GM12878 (cell line): Measurements from ENCODE around the gene ADAMTS2. TPM values are rescaled to one million over a fixed set of nuclear protein-coding genes. Genes with fewer than 3 reads are reported as not detected.

Experiments
- ATAC-seq: fragments of 200-7000 bp; cut with Tn5 transposase; 3 replicates; pipeline ENCODE4 v1.9.1; 2020; ENCODE audit warnings: mild to moderate bottlenecking, moderate library complexity
- BruUV-seq: library from RNA; stranded (reverse); fragments of 400-500 nt; replicated peaks from 2 replicates; lab custom pipeline; 2021; lab: Mats Ljungman, UMichigan
- CTCF ChIA-PET: fragments of 300-600 bp; sonication (Branson Sonifier 250); formaldehyde crosslinking; extraction: SDS; loops from one replicate; lab custom pipeline; 2021; ENCODE audit warnings: inconsistent platforms; lab: Yijun Ruan, JAX
- POLR2A ChIA-PET: fragments of 350-600 bp; formaldehyde crosslinking; extraction: SDS; loops from one replicate; lab custom pipeline; 2021; ENCODE audit warnings: inconsistent platforms; lab: Charles Lee
- RAD21 ChIA-PET: fragments of 300-600 bp; sonication (Branson Sonifier 250); formaldehyde crosslinking; loops from one replicate; lab custom pipeline; 2023; ENCODE audit warnings: antibody characterized with exemption; ENCODE audit not compliant: unreplicated experiment; lab: Charles Lee
- SMC1A ChIA-PET: fragments of 300-600 bp; sonication (Branson Sonifier 250); formaldehyde crosslinking; loops from one replicate; lab custom pipeline; 2023; ENCODE audit not compliant: unreplicated experiment, uncharacterized antibody; lab: Charles Lee
- DNase-seq: peaks from one replicate; pipeline ENCODE4 v3.0.0-alpha.2; 2011; ENCODE audit warnings: low read depth, low spot score
- FAIRE-seq: peaks from 3 replicates; lab custom pipeline; 2011; peaks lifted over from hg19 to GRCh38; lab: Jason Lieb, UNC
- H2AFZ ChIP-seq: 2 replicates; pipeline ENCODE4 v1.6.0; 2011; ENCODE audit warnings: low read depth, low read length, control low read depth; ENCODE audit not compliant: control insufficient read depth
- H3K27ac ChIP-seq: 2 replicates; pipeline ENCODE4 v1.5.1; 2011; ENCODE audit warnings: control low read depth; ENCODE audit not compliant: control insufficient read depth, insufficient read depth
- H3K27me3 ChIP-seq, 2 experiments: replicated peaks in 1 of 2; 2 replicates each; pipeline versions ENCODE4 v1.6.0 to v1.6.1; 2011; ENCODE audit warnings: low read length in 1 of 2; ENCODE audit not compliant: control insufficient read depth in 2 of 2, insufficient read depth in 2 of 2
- H3K36me3 ChIP-seq, 2 experiments: 2 replicates each; pipeline ENCODE4 v1.5.1; 2011; ENCODE audit warnings: low read length in 1 of 2; ENCODE audit not compliant: control insufficient read depth in 2 of 2, insufficient read depth in 2 of 2
- H3K4me1 ChIP-seq: 2 replicates; pipeline ENCODE4 v1.6.1; 2011; ENCODE audit warnings: mild to moderate bottlenecking, low read length, moderate library complexity, mixed read lengths; ENCODE audit not compliant: control insufficient read depth, insufficient read depth
- H3K4me2 ChIP-seq: 2 replicates; pipeline ENCODE4 v1.6.0; 2011; ENCODE audit warnings: control low read depth; ENCODE audit not compliant: control insufficient read depth, insufficient read depth
- H3K4me3 ChIP-seq: fragments of 200-600 bp; sonication (generic); 2 replicates; pipeline ENCODE4 v1.5.1; 2016
- H3K79me2 ChIP-seq: 2 replicates; pipeline ENCODE4 v1.6.0; 2011; ENCODE audit warnings: low read length; ENCODE audit not compliant: control insufficient read depth, insufficient read depth
- H3K9ac ChIP-seq: 2 replicates; pipeline ENCODE4 v1.8.0; 2011; ENCODE audit warnings: low read length, control low read depth, mixed read lengths; ENCODE audit not compliant: control insufficient read depth, insufficient read depth
- H3K9me3 ChIP-seq: replicated peaks from 3 replicates; pipeline ENCODE4 v1.5.1; 2011; ENCODE audit warnings: mild to moderate bottlenecking, low read length; ENCODE audit not compliant: control insufficient read depth, insufficient read depth
- H4K20me1 ChIP-seq: 2 replicates; pipeline ENCODE4 v1.6.0; 2011; ENCODE audit not compliant: control insufficient read depth, insufficient read depth
- ATF3 ChIP-seq: IDR thresholded peaks from 2 replicates; pipeline ENCODE4 v1.6.1; 2011; ENCODE audit warnings: low read depth, mild to moderate bottlenecking, low read length, moderate library complexity, borderline replicate concordance; ENCODE audit errors: extremely low read depth
- CEBPB ChIP-seq, 2 experiments: fragments of 150-350 bp in 1 of 2; IDR thresholded peaks; 2 replicates each; pipeline ENCODE4 v1.6.1; 2012 to 2014; ENCODE audit warnings: low read depth in 2 of 2, low read length in 2 of 2, borderline replicate concordance in 1 of 2, inconsistent platforms in 1 of 2
- E4F1 ChIP-seq: fragments of 450-650 bp; IDR thresholded peaks from 2 replicates; pipeline ENCODE4 v1.6.1; 2018; ENCODE audit warnings: borderline replicate concordance, mild to moderate bottlenecking; ENCODE audit not compliant: partially characterized antibody
- EZH2 ChIP-seq: IDR thresholded peaks from 2 replicates; pipeline ENCODE4 v1.6.1; 2012; ENCODE audit warnings: low read depth, mild to moderate bottlenecking, control low read depth, inconsistent platforms, low read length, borderline replicate concordance; ENCODE audit not compliant: control insufficient read depth
- FOS ChIP-seq: IDR thresholded peaks from 3 replicates; pipeline ENCODE4 v1.6.1; 2011; ENCODE audit warnings: borderline replicate concordance; ENCODE audit not compliant: insufficient read length; ENCODE audit errors: extremely low read depth
- FOXM1 ChIP-seq: IDR thresholded peaks from 2 replicates; pipeline ENCODE4 v1.6.1; 2012; ENCODE audit warnings: low read depth, mild to moderate bottlenecking, inconsistent platforms, low read length, moderate library complexity
- NBN ChIP-seq: fragments of 450-650 bp; IDR thresholded peaks from 2 replicates; pipeline ENCODE4 v1.6.1; 2016
- NFYB ChIP-seq: IDR thresholded peaks from 2 replicates; pipeline ENCODE4 v1.6.1; 2011; ENCODE audit warnings: low read depth, mild to moderate bottlenecking, low read length, improper control_type of control experiment, moderate library complexity; ENCODE audit not compliant: insufficient read depth
- NR2F1 ChIP-seq: fragments of 450-650 bp; conservative IDR thresholded peaks from 2 replicates; pipeline ENCODE4 v1.6.1; 2017; ENCODE audit warnings: mild to moderate bottlenecking
- PBX3 ChIP-seq: IDR thresholded peaks from 2 replicates; pipeline ENCODE4 v1.6.1; 2011; ENCODE audit warnings: mild to moderate bottlenecking, low read depth, low read length, moderate library complexity; ENCODE audit not compliant: insufficient replicate concordance
- RCOR1 ChIP-seq: conservative IDR thresholded peaks from 2 replicates; pipeline ENCODE4 v1.6.1; 2012; ENCODE audit warnings: low read depth, low read length, improper control_type of control experiment
- RFX5 ChIP-seq: IDR thresholded peaks from 2 replicates; pipeline ENCODE4 v1.6.1; 2011; ENCODE audit warnings: low read depth, low read length, improper control_type of control experiment
- STAT3 ChIP-seq: IDR thresholded peaks from 2 replicates; pipeline ENCODE4 v1.6.1; 2011; ENCODE audit warnings: low read depth, low read length, improper control_type of control experiment
- TARDBP ChIP-seq: IDR thresholded peaks from 2 replicates; pipeline ENCODE4 v1.6.1; 2016; ENCODE audit warnings: borderline replicate concordance
- ZNF274 ChIP-seq: IDR thresholded peaks from one replicate; pipeline ENCODE4 v1.8.0; 2011; ENCODE audit not compliant: insufficient read length, insufficient read depth
- ZZZ3 ChIP-seq: IDR thresholded peaks from 2 replicates; pipeline ENCODE4 v1.6.1; 2011; ENCODE audit warnings: low read depth; ENCODE audit not compliant: control insufficient read depth, insufficient read length
- WGBS: methylation state at CpG from one replicate; pipeline ENCODE4 v1.1.6; 2016; ENCODE audit warnings: low lambda C conversion rate; ENCODE audit not compliant: insufficient replicate concordance, insufficient coverage; ENCODE audit errors: missing lambda C conversion rate; 5-methylcytosine and 5-hydroxymethylcytosine counted together
- in situ Hi-C: fragments of 300-500 bp; cut with MboI; formaldehyde crosslinking; loops from 9 replicates; pipeline ENCODE4 v1.14.3; 2018; ENCODE audit warnings: mixed read lengths
- intact Hi-C: fragments of 100-400 bp; cut with micrococcal nuclease; formaldehyde crosslinking; loops from one replicate; pipeline ENCODE4 v1.14.2; 2022; ENCODE audit not compliant: unreplicated experiment
- polyA plus RNA-seq, 11 experiments: library from polyadenylated mRNA; depleted of rRNA in 4 of 11; unstranded in 6 of 11; stranded (reverse) in 5 of 11; fragments of >200 nt; fragmentation: Nextera tagmentation in 4 of 11; fragmentation: Illumina TruSeq in 1 of 11; extraction: Ambion mirVana in 4 of 11; extraction: Trizol in 1 of 11; gene quantifications; 1 replicate in 1 of 11; 2 replicates in 10 of 11; pipeline versions ENCODE4 v1.2.1 to v1.2.3, GENCODE V29; 2011 to 2016; ENCODE audit warnings: inconsistent platforms in 2 of 11, missing spikeins in 2 of 11, low read depth in 1 of 11
- total RNA-seq, 4 experiments: library from RNA; depleted of rRNA in 3 of 4; stranded (reverse); fragments of >200 nt in 3 of 4; fragmentation: Illumina TruSeq in 1 of 4; extraction: Trizol in 1 of 4; gene quantifications; 2 replicates each; pipeline versions ENCODE4 v1.2.1 to v1.2.3, GENCODE V29; 2013 to 2021

ADAMTS2 gene
- total and polyA plus RNA-seq, 10 of the 15 experiments (the other 5 are each of a cell fraction or from before 2014, with no cell fraction given), result 0.03 to 0.05 TPM; not detected in 8

- Histone ChIP-seq H3K9ac (no peak overlapping the region), H3K27me3 (no peaks in the 10 kb centered on the region), H4K20me1 (no peaks in the 10 kb centered on the region), H3K36me3 (no peaks in the 10 kb centered on the region), H3K4me2 (no peak overlapping the region), H3K27ac (no peak overlapping the region), H3K4me1 (no peaks in the 10 kb centered on the region), H2AFZ (no peak overlapping the region), H3K4me3 (no peak overlapping the region), H3K9me3 (no peaks in the 10 kb centered on the region; the same call in 2 of the 3 replicates), H3K79me2 (no peaks in the 10 kb centered on the region)
- ChIA-PET CTCF (no interaction called here), SMC1A (no interaction called here), POLR2A (no interaction called here), RAD21 (no interaction called here)
- ATAC-seq (no peak), DNase-seq (no peak), FAIRE-seq (no peak)
- intact Hi-C loops (no loop called here), in situ Hi-C loops (no loop called here)
- no peak for TF ChIP-seq TARDBP
- TF ChIP-seq STAT3, result no peak
- TF ChIP-seq ATF3, result no peak
- TF ChIP-seq NBN, result no peak
- no peak for TF ChIP-seq ZNF274
- TF ChIP-seq ZZZ3, result no peak
- no peak for TF ChIP-seq NFYB
- TF ChIP-seq E4F1, result no peak
- TF ChIP-seq FOS, result no peak
- TF ChIP-seq FOXM1, result no peak
- TF ChIP-seq EZH2, result no peak
- TF ChIP-seq NR2F1, result no peak
- no peak for TF ChIP-seq RCOR1
- TF ChIP-seq PBX3, result no peak
- no peak for TF ChIP-seq RFX5
- TF ChIP-seq CEBPB (IDR thresholded peaks at IDR 0.05; ENCODE audit: borderline replicate concordance in 1 of 2, low read depth in 2 of 2, low read length in 2 of 2), result no peak
- BruUV-seq, result no TSS peak
- WGBS, result 58% methylated on average over 24 of the region's 30 CpGs
These were observed 18.9 kb downstream of the ADAMTS2 start for GRCh38 chr5:179326122-179326927.
